HL-60 (cell line): ENCODE results near the gene ANXA11.

Experiments
- CTCF ChIP-seq: IDR thresholded peaks from one replicate; pipeline ENCODE4 v1.5.1; 2011; ENCODE audit warnings: low read length, control low read depth, inconsistent platforms; ENCODE audit not compliant: insufficient read depth
- GABPA ChIP-seq: IDR thresholded peaks from 2 replicates; pipeline ENCODE4 v1.6.1; 2012; ENCODE audit warnings: low read depth
- POLR2AphosphoS5 ChIP-seq: IDR thresholded peaks from 2 replicates; pipeline ENCODE4 v1.6.1; 2012; ENCODE audit warnings: low read depth
- REST ChIP-seq: IDR thresholded peaks from 2 replicates; pipeline ENCODE4 v1.6.1; 2012; ENCODE audit warnings: low read depth; ENCODE audit not compliant: insufficient replicate concordance

DNA sequence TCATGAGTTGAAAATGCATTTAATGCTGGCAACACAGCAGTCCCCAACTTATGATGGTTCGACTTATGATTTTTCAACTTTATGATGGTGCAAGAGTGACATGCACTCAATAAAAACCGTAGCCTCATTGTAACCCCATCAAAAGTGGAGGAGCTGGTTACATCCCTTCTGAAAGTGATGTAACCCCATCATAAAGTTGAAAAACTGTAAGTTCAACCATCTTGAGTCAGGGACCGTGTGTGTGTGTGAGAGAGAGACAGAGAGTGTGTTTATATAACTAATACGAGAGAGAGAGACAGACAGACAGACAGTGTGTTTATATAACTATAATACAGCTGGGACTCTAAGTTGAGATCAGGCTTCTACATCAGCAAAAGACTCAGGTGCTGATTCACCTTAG, 21.0 kb downstream of the ANXA11 start:
- no peak for TF ChIP-seq REST
- TF ChIP-seq CTCF, result no peak
- no peak for TF ChIP-seq POLR2AphosphoS5
- no peak for TF ChIP-seq GABPA
